Measurements from ENCODE around the gene WWOX. TPM values are rescaled to one million over a fixed set of nuclear protein-coding genes. Genes with fewer than 3 reads are reported as not detected.

Gene WWOX
- total and polyA plus RNA-seq, 2 donors (not counting 3 experiments of a cell fraction or from before 2014, with no cell fraction given): 6.2 to 12.5 TPM

GRCh38 chr16:78673884-78674283, 574.4 kb downstream of the WWOX start:
- intact Hi-C loops (cut with micrococcal nuclease): no loop called here
- no peak overlapping the region for H2AFZ ChIP-seq (ENCODE audit: low read depth, low read length)
- no peaks in the 10 kb centered on the region for H4K20me1 ChIP-seq (replicated peaks; ENCODE audit: control insufficient read depth, extremely low read depth, insufficient read depth, low read length)
- H3K9me1 ChIP-seq (replicated peaks; ENCODE audit: control insufficient read depth, extremely low read depth, insufficient read depth, low read length): no peaks in the 10 kb centered on the region
- no peak for TF ChIP-seq MYC (IDR thresholded peaks at IDR 0.05; ENCODE audit: low read depth, low read length)
- TF ChIP-seq EZH2 (IDR thresholded peaks at IDR 0.05; ENCODE audit: borderline replicate concordance, low read depth, low read length, severe bottlenecking): no peak
- TF ChIP-seq POLR2AphosphoS5 (IDR thresholded peaks at IDR 0.05; ENCODE audit: insufficient read depth, low read depth, low read length): no peak
- no peak for TF ChIP-seq POLR2A (IDR thresholded peaks at IDR 0.05; ENCODE audit: low read depth, low read length)
- no peak for TF ChIP-seq CTCF (IDR thresholded peaks at IDR 0.05; ENCODE audit: extremely low read depth in 1 of 2, insufficient read depth in 1 of 2, low read depth in 1 of 2, low read length in 2 of 2)
- TF ChIP-seq MAX (IDR thresholded peaks at IDR 0.05; ENCODE audit: insufficient read depth, insufficient read length): no peak
- TF ChIP-seq JUN (IDR thresholded peaks at IDR 0.05; ENCODE audit: borderline replicate concordance, insufficient read depth, insufficient read length, low read depth): no peak
- TF ChIP-seq GATA2 (IDR thresholded peaks at IDR 0.05; ENCODE audit: insufficient read depth, insufficient read length, low read depth, low read length): no peak
- TF ChIP-seq FOS (IDR thresholded peaks at IDR 0.05; ENCODE audit: borderline replicate concordance, insufficient read depth, low read length): no peak
- H3K9me3 ChIP-seq (replicated peaks; ENCODE audit: control insufficient read depth, insufficient read depth, low read length): no peaks in the 10 kb centered on the region
- no peak for DNase-seq (ENCODE audit: low read depth, low spot score)
- CTCF ChIA-PET: no interaction called here
- H3K36me3 ChIP-seq (ENCODE audit: control insufficient read depth in 2 of 2, extremely low read depth in 1 of 2, insufficient read depth in 2 of 2, low read length in 2 of 2): no peaks in the 10 kb centered on the region
- H3K4me2 ChIP-seq (ENCODE audit: insufficient read depth, low read length): no peak overlapping the region
- no peaks in the 10 kb centered on the region for H3K79me2 ChIP-seq (ENCODE audit: control insufficient read depth, insufficient read depth, low read length)
- no peak overlapping the region for H3K4me3 ChIP-seq (replicated peaks in 1 of 3; ENCODE audit: insufficient read depth in 1 of 3, low read depth in 1 of 3, low read length in 3 of 3)
- H3K9ac ChIP-seq (replicated peaks; ENCODE audit: extremely low read depth, insufficient read depth, low read length): no peak overlapping the region
- no peak for FAIRE-seq
- H3K27me3 ChIP-seq (ENCODE audit: control insufficient read depth in 2 of 2, insufficient read depth in 2 of 2, low read length in 2 of 2): no peaks in the 10 kb centered on the region
- H3K4me1 ChIP-seq (ENCODE audit: control insufficient read depth, extremely low read depth, insufficient read depth, low read length): no peaks in the 10 kb centered on the region
- H3K27ac ChIP-seq (ENCODE audit: insufficient read depth, low read depth, low read length): no peak overlapping the region
- POLR2A ChIA-PET: no interaction called here
- dilution Hi-C loops (cut with MboI; ENCODE audit: extremely low pct_ligation_motif_present, low sequenced_read_pairs): no loop called here
- BruUV-seq (replicated peaks): no TSS peak
